ENCODE measurements around the gene DAB1. TPM values are rescaled to one million over a fixed set of nuclear protein-coding genes. Genes with fewer than 3 reads are reported as not detected.

DAB1 gene
- polyA plus RNA-seq, 3 donors: not detected

DNA sequence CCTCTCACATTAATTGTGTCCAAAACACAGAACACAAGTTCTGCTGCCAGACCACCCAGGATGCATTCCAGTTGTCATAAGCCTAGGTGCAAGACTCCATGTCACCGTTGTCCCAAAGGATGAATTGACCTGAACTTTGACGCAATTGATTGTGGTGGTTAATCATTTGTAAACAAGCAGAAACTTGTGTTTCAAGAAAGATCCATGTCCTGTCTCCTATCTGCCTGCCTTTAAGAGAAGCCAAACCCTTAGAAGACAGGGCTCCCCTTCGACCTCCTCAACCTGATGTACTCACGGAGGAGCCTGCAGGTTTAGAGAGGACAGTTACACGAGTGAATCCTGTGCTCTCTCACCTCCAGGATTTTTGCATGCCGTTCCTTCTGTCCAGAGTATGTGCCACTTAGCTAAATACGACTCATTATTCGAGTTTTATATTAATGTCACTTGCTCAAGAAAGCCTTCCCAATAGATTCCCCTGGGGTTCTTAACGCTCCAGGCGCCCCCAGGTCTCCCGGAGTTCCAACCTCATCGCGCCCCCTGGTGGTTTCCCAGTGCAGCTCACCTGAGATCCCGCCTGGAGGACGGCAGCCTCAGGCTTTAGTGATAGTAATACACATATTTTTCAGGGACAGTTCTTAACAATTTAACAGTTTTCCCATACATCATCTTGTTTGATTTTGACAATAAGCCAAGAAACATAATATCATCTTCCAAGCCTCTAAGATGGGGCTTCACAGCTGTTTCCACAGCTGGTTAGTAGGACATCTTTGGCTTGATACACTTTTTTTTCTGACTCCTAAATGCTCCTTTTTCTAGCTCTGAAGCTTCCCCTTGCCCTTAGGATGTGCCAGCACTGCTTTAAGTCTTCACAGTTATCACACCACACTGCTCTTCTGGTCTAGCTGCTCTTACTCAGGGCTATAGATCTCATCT is 455.7 kb downstream of the DAB1 start:
- Histone ChIP-seq H3K36me3 (replicated peaks in 1 of 2; ENCODE audit: control insufficient read depth in 1 of 2, insufficient read depth in 2 of 2, low read length in 2 of 2) (no peaks in the 10 kb centered on the region), H3K9ac (ENCODE audit: insufficient read depth, low read length, poor library complexity, severe bottlenecking) (no peak overlapping the region), H3K79me2 (ENCODE audit: insufficient read depth, low read length) (no peaks in the 10 kb centered on the region), H3K4me1 (ENCODE audit: control insufficient read depth in 1 of 2, insufficient read depth in 2 of 2, low read length in 2 of 2) (no peaks in the 10 kb centered on the region), H3K27me3 (ENCODE audit: control insufficient read depth in 2 of 2, insufficient read depth in 2 of 2, low read length in 2 of 2) (no peaks in the 10 kb centered on the region), H3K4me2 (replicated peaks; ENCODE audit: extremely low read depth, low read length, poor library complexity, severe bottlenecking) (no peak overlapping the region), H3K4me3 (replicated peaks in 1 of 3; ENCODE audit: low read depth in 2 of 3, low read length in 3 of 3) (no peak overlapping the region), H3K27ac (ENCODE audit: low read depth in 1 of 2, low read length in 2 of 2) (no peak overlapping the region), H3K9me3 (replicated peaks in 1 of 2; ENCODE audit: control insufficient read depth in 1 of 2, insufficient read depth in 1 of 2, low read length in 2 of 2) (no peaks in the 10 kb centered on the region), H2AFZ (ENCODE audit: insufficient read depth, low read depth, low read length, poor library complexity, severe bottlenecking) (no peak overlapping the region), H4K20me1 (ENCODE audit: insufficient read depth, low read length) (no peaks in the 10 kb centered on the region)
- no peak overlapping the region for H3K4me3 Mint-ChIP-seq
- peaks cover 0 to 15% (median 1%) of the 10 kb centered on the region in 7 donors for H3K9me3 Mint-ChIP-seq
- no peak overlapping the region for H3K27ac Mint-ChIP-seq
- H3K36me3 Mint-ChIP-seq: no peaks in the 10 kb centered on the region
- peaks cover 3 to 6% (median 5%) of the 10 kb centered on the region in 3 donors for H3K27me3 Mint-ChIP-seq (ENCODE audit: low read depth in 3 of 3)
- H3K4me1 Mint-ChIP-seq: no peaks in the 10 kb centered on the region
- 49% methylated on average over 13 of the region's 15 CpGs for WGBS (ENCODE audit: insufficient coverage)
- TF ChIP-seq, protein P1, sequence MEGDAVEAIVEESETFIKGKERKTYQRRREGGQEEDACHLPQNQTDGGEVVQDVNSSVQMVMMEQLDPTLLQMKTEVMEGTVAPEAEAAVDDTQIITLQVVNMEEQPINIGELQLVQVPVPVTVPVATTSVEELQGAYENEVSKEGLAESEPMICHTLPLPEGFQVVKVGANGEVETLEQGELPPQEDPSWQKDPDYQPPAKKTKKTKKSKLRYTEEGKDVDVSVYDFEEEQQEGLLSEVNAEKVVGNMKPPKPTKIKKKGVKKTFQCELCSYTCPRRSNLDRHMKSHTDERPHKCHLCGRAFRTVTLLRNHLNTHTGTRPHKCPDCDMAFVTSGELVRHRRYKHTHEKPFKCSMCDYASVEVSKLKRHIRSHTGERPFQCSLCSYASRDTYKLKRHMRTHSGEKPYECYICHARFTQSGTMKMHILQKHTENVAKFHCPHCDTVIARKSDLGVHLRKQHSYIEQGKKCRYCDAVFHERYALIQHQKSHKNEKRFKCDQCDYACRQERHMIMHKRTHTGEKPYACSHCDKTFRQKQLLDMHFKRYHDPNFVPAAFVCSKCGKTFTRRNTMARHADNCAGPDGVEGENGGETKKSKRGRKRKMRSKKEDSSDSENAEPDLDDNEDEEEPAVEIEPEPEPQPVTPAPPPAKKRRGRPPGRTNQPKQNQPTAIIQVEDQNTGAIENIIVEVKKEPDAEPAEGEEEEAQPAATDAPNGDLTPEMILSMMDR (IDR thresholded peaks at IDR 0.05): peak; percentile 33
- no peak for DNase-seq
- intact Hi-C loops (cut with micrococcal nuclease): no loop called here

DNA sequence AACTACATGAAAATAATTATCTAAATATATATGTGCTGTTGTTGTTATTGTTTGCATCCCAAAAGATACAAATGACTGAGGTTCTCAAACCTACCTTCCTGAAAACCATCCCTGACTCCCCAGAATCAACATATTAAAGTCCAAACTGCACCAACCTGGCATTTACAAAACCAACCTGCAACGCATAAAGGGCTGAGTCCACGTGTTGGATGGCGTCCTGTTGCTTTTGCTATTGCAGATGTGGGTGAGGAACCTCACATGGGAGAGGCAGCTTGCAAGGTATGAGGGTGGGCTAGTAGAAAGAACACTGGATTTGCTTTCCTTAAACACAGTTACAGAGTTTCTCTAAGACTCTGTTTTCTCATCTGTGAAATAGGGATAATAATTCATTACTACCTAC is 456.5 kb downstream of the DAB1 start:
- no CpG with 5 or more reads among the region's 3 CpGs for WGBS (ENCODE audit: insufficient coverage)
- Histone ChIP-seq H3K36me3 (replicated peaks in 1 of 2; ENCODE audit: control insufficient read depth in 1 of 2, insufficient read depth in 2 of 2, low read length in 2 of 2) (no peaks in the 10 kb centered on the region), H3K27me3 (ENCODE audit: control insufficient read depth in 2 of 2, insufficient read depth in 2 of 2, low read length in 2 of 2) (no peaks in the 10 kb centered on the region), H3K9ac (ENCODE audit: insufficient read depth, low read length, poor library complexity, severe bottlenecking) (no peak overlapping the region), H3K9me3 (replicated peaks in 1 of 2; ENCODE audit: control insufficient read depth in 1 of 2, insufficient read depth in 1 of 2, low read length in 2 of 2) (no peaks in the 10 kb centered on the region), H3K4me3 (replicated peaks in 1 of 3; ENCODE audit: low read depth in 2 of 3, low read length in 3 of 3) (no peak overlapping the region), H3K4me2 (replicated peaks; ENCODE audit: extremely low read depth, low read length, poor library complexity, severe bottlenecking) (no peak overlapping the region), H3K27ac (ENCODE audit: low read depth in 1 of 2, low read length in 2 of 2) (no peak overlapping the region), H2AFZ (ENCODE audit: insufficient read depth, low read depth, low read length, poor library complexity, severe bottlenecking) (no peak overlapping the region), H3K79me2 (ENCODE audit: insufficient read depth, low read length) (no peaks in the 10 kb centered on the region), H3K4me1 (ENCODE audit: control insufficient read depth in 1 of 2, insufficient read depth in 2 of 2, low read length in 2 of 2) (no peaks in the 10 kb centered on the region), H4K20me1 (ENCODE audit: insufficient read depth, low read length) (no peaks in the 10 kb centered on the region)
- TF ChIP-seq, protein P1 (IDR thresholded peaks at IDR 0.05): no peak
- Mint-ChIP-seq H3K4me1 (no peaks in the 10 kb centered on the region), H3K36me3 (no peaks in the 10 kb centered on the region), H3K27ac (no peak overlapping the region), H3K9me3 (peaks cover 0 to 11% (median 1%) of the 10 kb centered on the region in 7 donors), H3K27me3 (ENCODE audit: low read depth in 3 of 3) (peaks cover 3 to 6% (median 6%) of the 10 kb centered on the region in 3 donors), H3K4me3 (no peak overlapping the region)
- intact Hi-C loops (cut with micrococcal nuclease): no loop called here
- DNase-seq: no peak

Data from CD14-positive monocyte (primary cell).